Parathyroid adenoma (tissue), 2 donors: ENCODE data around the gene TMOD1.

Source experiments
- H2AFZ ChIP-seq: fragments of 300-600 bp; sonication (generic); one replicate; pipeline ENCODE4 v1.7.0; 2017; ENCODE audit warnings: antibody characterized with exemption, mild to moderate bottlenecking
- H3K27ac ChIP-seq: fragments of 300-600 bp; sonication (generic); one replicate; pipeline ENCODE4 v1.7.0; 2017
- H3K27me3 ChIP-seq: fragments of 300-600 bp; sonication (generic); one replicate; pipeline ENCODE4 v1.7.0; 2017; ENCODE audit warnings: low read length; ENCODE audit not compliant: control insufficient read depth, insufficient read depth
- H3K36me3 ChIP-seq: fragments of 300-600 bp; sonication (generic); one replicate; pipeline ENCODE4 v1.7.0; 2017; ENCODE audit warnings: low read length; ENCODE audit not compliant: control insufficient read depth, insufficient read depth
- H3K4me1 ChIP-seq: fragments of 300-600 bp; sonication (generic); one replicate; pipeline ENCODE4 v1.7.0; 2017; ENCODE audit warnings: control low read depth
- H3K4me2 ChIP-seq: fragments of 300-600 bp; sonication (generic); one replicate; pipeline ENCODE4 v1.7.0; 2017; ENCODE audit warnings: low read length
- H3K4me3 ChIP-seq: fragments of 300-600 bp; sonication (generic); one replicate; pipeline ENCODE4 v1.7.0; 2017; ENCODE audit warnings: low read depth, low read length
- H3K79me2 ChIP-seq: fragments of 300-600 bp; sonication (generic); one replicate; pipeline ENCODE4 v1.7.0; 2017; ENCODE audit warnings: control low read depth
- H3K9ac ChIP-seq: fragments of 300-600 bp; sonication (generic); one replicate; pipeline ENCODE4 v1.7.0; 2017; ENCODE audit warnings: mild to moderate bottlenecking
- H3K9me3 ChIP-seq: fragments of 300-600 bp; sonication (generic); one replicate; pipeline ENCODE4 v1.7.0; 2017; ENCODE audit warnings: low read length; ENCODE audit not compliant: control insufficient read depth
- TF ChIP-seq, protein P1 (sequence below): fragments of 300-600 bp; sonication (generic); IDR thresholded peaks from one replicate; pipeline ENCODE4 v1.7.0; 2017; ENCODE audit warnings: antibody characterized with exemption, mild to moderate bottlenecking
- donor health status: primary hyperparathyroidism.

Gene TMOD1

DNA sequence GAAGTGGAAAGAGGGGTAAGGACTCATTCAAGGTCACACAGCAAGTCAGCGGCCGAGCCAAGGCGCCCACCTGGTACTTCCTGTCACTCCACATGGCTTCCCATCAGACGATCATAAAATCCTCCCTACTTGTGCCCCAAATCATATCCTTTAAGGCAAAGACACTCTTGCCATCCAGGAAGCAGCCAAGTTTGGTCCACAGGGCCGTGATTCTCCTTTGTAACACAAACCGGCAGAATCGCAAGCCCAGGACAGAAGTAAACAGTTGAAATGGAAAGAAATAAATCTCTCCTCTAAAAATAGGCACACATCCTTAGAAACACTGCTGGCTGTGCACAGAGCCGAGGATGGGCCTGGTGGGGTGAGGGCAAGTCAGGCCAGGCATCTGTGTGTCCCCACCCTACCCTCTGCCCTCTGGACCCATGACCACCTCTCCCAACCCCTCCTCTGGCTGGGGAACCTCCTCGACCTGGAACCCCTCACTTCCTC is 30.5 kb downstream of the TMOD1 start:
- Histone ChIP-seq H3K27ac (no peak overlapping the region), H2AFZ (no peak overlapping the region), H3K27me3 (no peaks in the 10 kb centered on the region), H3K79me2 (no peaks in the 10 kb centered on the region), H3K36me3 (no peaks in the 10 kb centered on the region), H3K4me1 (peaks cover 4% of the 10 kb centered on the region), H3K9ac (no peak overlapping the region), H3K9me3 (no peaks in the 10 kb centered on the region), H3K4me3 (no peak overlapping the region), H3K4me2 (no peak overlapping the region)
- TF ChIP-seq, protein P1, sequence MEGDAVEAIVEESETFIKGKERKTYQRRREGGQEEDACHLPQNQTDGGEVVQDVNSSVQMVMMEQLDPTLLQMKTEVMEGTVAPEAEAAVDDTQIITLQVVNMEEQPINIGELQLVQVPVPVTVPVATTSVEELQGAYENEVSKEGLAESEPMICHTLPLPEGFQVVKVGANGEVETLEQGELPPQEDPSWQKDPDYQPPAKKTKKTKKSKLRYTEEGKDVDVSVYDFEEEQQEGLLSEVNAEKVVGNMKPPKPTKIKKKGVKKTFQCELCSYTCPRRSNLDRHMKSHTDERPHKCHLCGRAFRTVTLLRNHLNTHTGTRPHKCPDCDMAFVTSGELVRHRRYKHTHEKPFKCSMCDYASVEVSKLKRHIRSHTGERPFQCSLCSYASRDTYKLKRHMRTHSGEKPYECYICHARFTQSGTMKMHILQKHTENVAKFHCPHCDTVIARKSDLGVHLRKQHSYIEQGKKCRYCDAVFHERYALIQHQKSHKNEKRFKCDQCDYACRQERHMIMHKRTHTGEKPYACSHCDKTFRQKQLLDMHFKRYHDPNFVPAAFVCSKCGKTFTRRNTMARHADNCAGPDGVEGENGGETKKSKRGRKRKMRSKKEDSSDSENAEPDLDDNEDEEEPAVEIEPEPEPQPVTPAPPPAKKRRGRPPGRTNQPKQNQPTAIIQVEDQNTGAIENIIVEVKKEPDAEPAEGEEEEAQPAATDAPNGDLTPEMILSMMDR = no peak

DNA sequence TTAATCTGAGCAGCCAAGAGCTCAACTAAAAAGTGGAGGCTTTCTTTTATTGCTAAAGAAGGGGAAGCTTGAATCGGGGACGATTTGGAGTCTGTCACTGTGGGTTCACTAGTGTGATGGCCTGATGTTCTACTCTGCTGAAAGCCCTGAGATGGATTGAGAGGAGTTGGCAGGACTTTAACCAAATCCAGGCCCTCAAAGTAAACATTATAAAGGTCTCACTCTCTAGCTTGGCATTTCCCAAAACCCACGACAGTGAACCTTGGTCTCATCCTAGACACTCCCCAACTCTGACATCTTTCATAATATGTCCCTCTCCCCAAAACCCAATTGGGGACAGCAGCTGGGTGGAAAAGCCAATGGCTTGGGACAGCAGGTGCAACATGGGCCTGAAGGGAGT is 32.7 kb downstream of the TMOD1 start:
- H3K79me2 ChIP-seq = no peaks in the 10 kb centered on the region

DNA sequence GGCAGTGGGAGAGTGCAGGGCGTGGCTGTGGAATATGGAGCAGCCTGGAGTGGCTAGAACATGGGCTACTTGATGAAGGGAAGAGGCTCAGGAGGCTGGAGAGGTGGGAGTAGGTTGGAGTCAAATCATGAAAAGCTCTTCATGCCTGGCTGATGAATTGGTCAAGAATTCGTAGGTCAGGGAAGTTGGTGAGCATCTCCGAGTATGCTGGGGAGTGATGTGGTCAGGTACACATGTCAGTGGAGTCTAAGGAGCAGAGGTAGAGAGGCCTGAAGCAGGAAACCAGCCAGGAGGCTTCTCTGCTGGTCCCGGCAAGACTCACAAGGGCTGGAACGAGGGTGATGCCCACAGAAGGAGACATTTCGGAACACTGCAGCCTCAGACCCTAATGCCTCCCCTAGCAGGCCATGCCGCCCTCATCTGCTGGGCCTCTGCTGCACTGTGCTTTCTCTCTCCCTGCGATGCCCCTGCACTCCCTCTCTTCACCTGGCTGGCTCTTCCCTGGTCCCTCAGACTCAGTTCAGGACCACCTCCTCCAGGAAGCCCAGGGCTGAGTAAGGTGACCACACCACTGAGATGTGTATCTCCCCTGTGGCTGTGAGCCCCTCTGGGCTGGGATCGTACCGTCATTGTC is 33.6 kb downstream of the TMOD1 start:
- TF ChIP-seq, protein P1 = no peak
- H3K79me2 ChIP-seq = no peaks in the 10 kb centered on the region
- H3K9me3 ChIP-seq = no peaks in the 10 kb centered on the region
- H3K27ac ChIP-seq = no peak overlapping the region
- H3K4me3 ChIP-seq = no peak overlapping the region
- no peaks in the 10 kb centered on the region for H3K27me3 ChIP-seq
- H3K36me3 ChIP-seq = no peaks in the 10 kb centered on the region
- no peak overlapping the region for H2AFZ ChIP-seq
- H3K4me1 ChIP-seq = no peaks in the 10 kb centered on the region
- no peak overlapping the region for H3K9ac ChIP-seq
- no peak overlapping the region for H3K4me2 ChIP-seq

More for the DNA sequence above, 32.7 kb downstream of the TMOD1 start:
- Histone ChIP-seq H3K9me3 (no peaks in the 10 kb centered on the region), H3K4me3 (no peak overlapping the region), H2AFZ (no peak overlapping the region), H3K4me1 (no peaks in the 10 kb centered on the region), H3K27me3 (no peaks in the 10 kb centered on the region), H3K4me2 (no peak overlapping the region), H3K27ac (no peak overlapping the region), H3K9ac (no peak overlapping the region), H3K36me3 (no peaks in the 10 kb centered on the region)
- TF ChIP-seq, protein P1 = no peak

- Histone ChIP-seq H3K36me3 (no peaks in the 10 kb centered on the region), H3K9me3 (no peaks in the 10 kb centered on the region), H3K27me3 (no peaks in the 10 kb centered on the region), H3K4me3 (no peak overlapping the region), H3K79me2 (no peaks in the 10 kb centered on the region), H3K9ac (no peak overlapping the region), H2AFZ (no peak overlapping the region), H3K27ac (no peak overlapping the region), H3K4me2 (no peak overlapping the region), H3K4me1 (no peaks in the 10 kb centered on the region)
- TF ChIP-seq, protein P1 = no peak
Observed at GRCh38 chr9:97535771-97536170, 34.3 kb downstream of the TMOD1 start.

GRCh38 chr9:97536480-97536879 is 35.0 kb downstream of the TMOD1 start:
- no peaks in the 10 kb centered on the region for H3K9me3 ChIP-seq
- H3K4me1 ChIP-seq = no peaks in the 10 kb centered on the region
- H3K4me2 ChIP-seq = no peak overlapping the region
- H3K27me3 ChIP-seq = no peaks in the 10 kb centered on the region
- no peak overlapping the region for H3K4me3 ChIP-seq
- H3K27ac ChIP-seq = no peak overlapping the region
- TF ChIP-seq, protein P1 = no peak
- no peak overlapping the region for H2AFZ ChIP-seq
- no peaks in the 10 kb centered on the region for H3K79me2 ChIP-seq
- H3K36me3 ChIP-seq = no peaks in the 10 kb centered on the region
- H3K9ac ChIP-seq = no peak overlapping the region
